Endothelial cell of umbilical vein (primary cell): ENCODE data around the gene TTC39A. TPM values are rescaled to one million over a fixed set of nuclear protein-coding genes. Genes with fewer than 3 reads are reported as not detected.

Experiments used
- BruUV-seq: library from RNA; stranded (reverse); fragments of 400-500 nt; replicated peaks from 2 replicates; lab custom pipeline; 2021; lab: Mats Ljungman, UMichigan
- CTCF ChIA-PET: fragments of 300-600, 350-600 bp; sonication (Branson Sonifier 250); formaldehyde crosslinking; loops from one replicate; lab custom pipeline; 2021; ENCODE audit warnings: antibody characterized with exemption, inconsistent platforms; lab: Charles Lee
- POLR2A ChIA-PET: fragments of 300-600, 350-600 bp; sonication (Branson Sonifier 250); formaldehyde crosslinking; loops from one replicate; lab custom pipeline; 2021; ENCODE audit warnings: antibody characterized with exemption, inconsistent platforms; lab: Charles Lee
- DNase-seq: peaks from one replicate; pipeline ENCODE4 v3.0.0-alpha.2; 2011; ENCODE audit warnings: low read depth, low spot score
- FAIRE-seq: peaks from 2 replicates; lab custom pipeline; 2011; peaks lifted over from hg19 to GRCh38; lab: Jason Lieb, UNC
- H2AFZ ChIP-seq: 2 replicates; pipeline ENCODE4 v1.6.0; 2012; ENCODE audit warnings: low read depth, low read length, control low read depth, inconsistent platforms
- H3K27ac ChIP-seq: 2 replicates; pipeline ENCODE4 v1.5.1; 2011; ENCODE audit warnings: low read depth, mild to moderate bottlenecking, control low read depth, low read length, moderate library complexity; ENCODE audit not compliant: insufficient read depth
- H3K27me3 ChIP-seq, 2 experiments: 2 replicates each; pipeline versions ENCODE4 v1.6.0 to v1.6.1; 2011; ENCODE audit warnings: low read length in 2 of 2, mixed read lengths in 1 of 2; ENCODE audit not compliant: control insufficient read depth in 2 of 2, insufficient read depth in 2 of 2
- H3K36me3 ChIP-seq, 2 experiments: 2 replicates in 1 of 2; 3 replicates in 1 of 2; pipeline ENCODE4 v1.5.1; 2011; ENCODE audit warnings: low read length in 2 of 2, mild to moderate bottlenecking in 1 of 2, moderate library complexity in 1 of 2; ENCODE audit not compliant: control insufficient read depth in 2 of 2, insufficient read depth in 2 of 2; ENCODE audit errors: extremely low read depth in 1 of 2
- H3K4me1 ChIP-seq: 3 replicates; pipeline ENCODE4 v1.5.1; 2011; ENCODE audit warnings: mild to moderate bottlenecking, low read length; ENCODE audit not compliant: control insufficient read depth, insufficient read depth; ENCODE audit errors: extremely low read depth
- H3K4me2 ChIP-seq: 2 replicates; pipeline ENCODE4 v1.6.1; 2011; ENCODE audit warnings: low read length, control low read depth, mixed read lengths; ENCODE audit not compliant: insufficient read depth
- H3K4me3 ChIP-seq, 3 experiments: fragments of 200-600 bp in 1 of 3; sonication (generic), shearing (Covaris generic) in 1 of 3; replicated peaks in 1 of 3; 2 replicates each; pipeline ENCODE4 v1.5.1; 2011 to 2016; ENCODE audit warnings: control low read depth in 3 of 3, low read length in 3 of 3, mild to moderate bottlenecking in 2 of 3, inconsistent platforms in 1 of 3, low read depth in 1 of 3, moderate library complexity in 1 of 3; ENCODE audit not compliant: insufficient read depth in 1 of 3
- H3K79me2 ChIP-seq: 2 replicates; pipeline ENCODE4 v1.6.0; 2012; ENCODE audit warnings: low read length, inconsistent platforms; ENCODE audit not compliant: control insufficient read depth, insufficient read depth
- H3K9ac ChIP-seq: replicated peaks from 2 replicates; pipeline ENCODE3; 2011; ENCODE audit warnings: low read length, control low read depth; ENCODE audit not compliant: insufficient read depth; ENCODE audit errors: extremely low read depth
- H3K9me1 ChIP-seq: replicated peaks from 3 replicates; pipeline ENCODE4 v1.6.0; 2011; ENCODE audit warnings: mild to moderate bottlenecking, low read length; ENCODE audit not compliant: control insufficient read depth, insufficient read depth; ENCODE audit errors: extremely low read depth
- H3K9me3 ChIP-seq: replicated peaks from 2 replicates; pipeline ENCODE4 v1.5.1; 2012; ENCODE audit warnings: low read length, inconsistent platforms; ENCODE audit not compliant: control insufficient read depth, insufficient read depth
- H4K20me1 ChIP-seq: replicated peaks from 2 replicates; pipeline ENCODE3; 2011; ENCODE audit warnings: mild to moderate bottlenecking, low read length; ENCODE audit not compliant: control insufficient read depth, insufficient read depth; ENCODE audit errors: extremely low read depth
- EZH2 ChIP-seq: IDR thresholded peaks from 2 replicates; pipeline ENCODE4 v1.6.1; 2012; ENCODE audit warnings: borderline replicate concordance, low read depth, mild to moderate bottlenecking, moderate library complexity, low read length, inconsistent platforms; ENCODE audit not compliant: severe bottlenecking
- FOS ChIP-seq: IDR thresholded peaks from 2 replicates; pipeline ENCODE4 v1.6.1; 2011; ENCODE audit warnings: mild to moderate bottlenecking, low read length, moderate library complexity, borderline replicate concordance; ENCODE audit not compliant: insufficient read depth
- GATA2 ChIP-seq: IDR thresholded peaks from 2 replicates; pipeline ENCODE4 v1.7.0; 2011; ENCODE audit warnings: low read depth, mild to moderate bottlenecking, moderate library complexity, mixed read lengths, low read length; ENCODE audit not compliant: insufficient read length, insufficient read depth
- JUN ChIP-seq: IDR thresholded peaks from 2 replicates; pipeline ENCODE4 v1.6.1; 2011; ENCODE audit warnings: borderline replicate concordance, low read depth; ENCODE audit not compliant: insufficient read length, insufficient read depth
- MYC ChIP-seq: IDR thresholded peaks from one replicate; pipeline ENCODE4 v1.6.1; 2011; ENCODE audit warnings: mild to moderate bottlenecking, low read depth, low read length
- POLR2A ChIP-seq: IDR thresholded peaks from 2 replicates; pipeline ENCODE4 v1.6.1; 2012; ENCODE audit warnings: low read depth, mild to moderate bottlenecking, control low read depth, low read length
- POLR2AphosphoS5 ChIP-seq: IDR thresholded peaks from 2 replicates; pipeline ENCODE4 v1.6.1; 2012; ENCODE audit warnings: low read depth, mild to moderate bottlenecking, control low read depth, low read length, moderate library complexity; ENCODE audit not compliant: insufficient read depth
- dilution Hi-C: fragments of 300-500 bp; cut with MboI; formaldehyde crosslinking; loops from one replicate; pipeline ENCODE4 v1.15.0; 2019; ENCODE audit warnings: low sequenced_read_pairs; ENCODE audit not compliant: extremely low pct_ligation_motif_present
- intact Hi-C: fragments of 100-400 bp; cut with micrococcal nuclease; formaldehyde crosslinking; loops from one replicate; pipeline ENCODE4 v1.10.0; 2022
- polyA plus RNA-seq, 4 experiments: library from polyadenylated mRNA; depleted of rRNA in 3 of 4; stranded (reverse) in 3 of 4; unstranded in 1 of 4; fragments of >200 nt; gene quantifications; 2 replicates each; pipeline versions ENCODE4 v1.2.1 to v1.2.3, GENCODE V29; 2011 to 2012; ENCODE audit warnings: missing spikeins in 1 of 4
- total RNA-seq: library from RNA; stranded (reverse); gene quantifications from 2 replicates; pipeline ENCODE4 v1.2.3, GENCODE V29; 2021
- TF ChIP-seq, protein P1 (sequence below), 2 donors: IDR thresholded peaks; 1 replicate in 1 of 2; 2 replicates in 1 of 2; pipeline ENCODE4 v1.5.1; 2011; ENCODE audit warnings: low read length in 2 of 2, mild to moderate bottlenecking in 2 of 2, moderate library complexity in 2 of 2, control low read depth in 1 of 2, inconsistent platforms in 1 of 2, low read depth in 1 of 2; ENCODE audit not compliant: insufficient read depth in 1 of 2; ENCODE audit errors: extremely low read depth in 1 of 2
- TF ChIP-seq, protein P2 (sequence below): IDR thresholded peaks from 2 replicates; pipeline ENCODE4 v1.6.1; 2011; ENCODE audit not compliant: insufficient read depth, insufficient read length

The TTC39A gene
- total and polyA plus RNA-seq, 2 donors (not counting 3 experiments of a cell fraction or from before 2014, with no cell fraction given) = 1.1 to 1.7 TPM

DNA sequence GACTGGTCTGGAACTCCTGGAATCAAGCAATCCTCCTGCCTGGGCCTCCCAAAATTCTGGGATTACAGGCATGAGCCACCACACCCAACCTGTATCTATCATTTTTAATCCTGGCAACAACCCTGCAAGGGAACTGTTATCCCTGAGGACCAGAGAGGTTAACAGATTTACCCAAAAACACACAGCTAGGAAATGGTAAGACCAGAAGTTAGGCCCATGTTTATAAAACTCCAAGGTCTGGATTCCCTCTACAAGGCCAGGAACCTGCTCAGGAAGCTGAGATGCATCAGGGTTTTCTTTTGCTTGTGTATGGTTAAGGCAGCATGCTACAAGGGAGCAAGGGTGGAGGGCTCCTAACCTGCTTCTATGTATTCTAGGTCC lies 17.8 kb upstream of the TTC39A start:
- Histone ChIP-seq H3K79me2 (no peaks in the 10 kb centered on the region), H3K27ac (no peak overlapping the region), H3K4me3 (no peak overlapping the region), H2AFZ (no peak overlapping the region), H3K9me3 (no peaks in the 10 kb centered on the region), H3K9ac (no peak overlapping the region), H3K9me1 (no peaks in the 10 kb centered on the region), H3K4me2 (no peak overlapping the region), H3K27me3 (peaks cover 15 to 17% of the 10 kb centered on the region in 2 experiments), H4K20me1 (no peaks in the 10 kb centered on the region), H3K36me3 (no peaks in the 10 kb centered on the region), H3K4me1 (no peaks in the 10 kb centered on the region)
- intact Hi-C loops = no loop called here
- no peak for DNase-seq
- CTCF ChIA-PET = interaction anchor here (1.2 kb wide), 2 partner anchors 10 to 16 kb away, joined by 4 read pairs; no protein-coding TSS in a partner anchor
- no peak for TF ChIP-seq GATA2
- TF ChIP-seq, protein P1, sequence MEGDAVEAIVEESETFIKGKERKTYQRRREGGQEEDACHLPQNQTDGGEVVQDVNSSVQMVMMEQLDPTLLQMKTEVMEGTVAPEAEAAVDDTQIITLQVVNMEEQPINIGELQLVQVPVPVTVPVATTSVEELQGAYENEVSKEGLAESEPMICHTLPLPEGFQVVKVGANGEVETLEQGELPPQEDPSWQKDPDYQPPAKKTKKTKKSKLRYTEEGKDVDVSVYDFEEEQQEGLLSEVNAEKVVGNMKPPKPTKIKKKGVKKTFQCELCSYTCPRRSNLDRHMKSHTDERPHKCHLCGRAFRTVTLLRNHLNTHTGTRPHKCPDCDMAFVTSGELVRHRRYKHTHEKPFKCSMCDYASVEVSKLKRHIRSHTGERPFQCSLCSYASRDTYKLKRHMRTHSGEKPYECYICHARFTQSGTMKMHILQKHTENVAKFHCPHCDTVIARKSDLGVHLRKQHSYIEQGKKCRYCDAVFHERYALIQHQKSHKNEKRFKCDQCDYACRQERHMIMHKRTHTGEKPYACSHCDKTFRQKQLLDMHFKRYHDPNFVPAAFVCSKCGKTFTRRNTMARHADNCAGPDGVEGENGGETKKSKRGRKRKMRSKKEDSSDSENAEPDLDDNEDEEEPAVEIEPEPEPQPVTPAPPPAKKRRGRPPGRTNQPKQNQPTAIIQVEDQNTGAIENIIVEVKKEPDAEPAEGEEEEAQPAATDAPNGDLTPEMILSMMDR (IDR thresholded peaks at IDR 0.05; ENCODE audit: extremely low read depth in 1 of 2, insufficient read depth in 1 of 2, low read depth in 1 of 2, low read length in 2 of 2) = no peak
- no peak for TF ChIP-seq POLR2AphosphoS5
- no peak for TF ChIP-seq JUN
- TF ChIP-seq MYC = no peak
- TF ChIP-seq, protein P2, sequence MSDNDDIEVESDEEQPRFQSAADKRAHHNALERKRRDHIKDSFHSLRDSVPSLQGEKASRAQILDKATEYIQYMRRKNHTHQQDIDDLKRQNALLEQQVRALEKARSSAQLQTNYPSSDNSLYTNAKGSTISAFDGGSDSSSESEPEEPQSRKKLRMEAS = no peak
- TF ChIP-seq FOS = no peak
- no peak for TF ChIP-seq POLR2A
- TF ChIP-seq EZH2 = no peak
- BruUV-seq = no TSS peak
- FAIRE-seq = no peak
- POLR2A ChIA-PET = interaction anchor here (0.7 kb wide), 2 partner anchors 428 to 1347 kb away, joined by 3 to 4 read pairs; no protein-coding TSS in a partner anchor
- dilution Hi-C loops = no loop called here
